HG02623 (cell line): ENCODE measurements around the gene BBOF1.
"Not testable (repeated sequence)": the region's sequence is repeated elsewhere in the genome, so short reads cannot be mapped to it uniquely, and the experiment has no call there.

Experiments
- ATAC-seq: cut with Tn5 transposase; IDR thresholded peaks from one replicate; pipeline ENCODE4 v1.9.1; 2021; ENCODE audit warnings: moderate library complexity; ENCODE audit not compliant: unreplicated experiment

BBOF1 gene, protein sequence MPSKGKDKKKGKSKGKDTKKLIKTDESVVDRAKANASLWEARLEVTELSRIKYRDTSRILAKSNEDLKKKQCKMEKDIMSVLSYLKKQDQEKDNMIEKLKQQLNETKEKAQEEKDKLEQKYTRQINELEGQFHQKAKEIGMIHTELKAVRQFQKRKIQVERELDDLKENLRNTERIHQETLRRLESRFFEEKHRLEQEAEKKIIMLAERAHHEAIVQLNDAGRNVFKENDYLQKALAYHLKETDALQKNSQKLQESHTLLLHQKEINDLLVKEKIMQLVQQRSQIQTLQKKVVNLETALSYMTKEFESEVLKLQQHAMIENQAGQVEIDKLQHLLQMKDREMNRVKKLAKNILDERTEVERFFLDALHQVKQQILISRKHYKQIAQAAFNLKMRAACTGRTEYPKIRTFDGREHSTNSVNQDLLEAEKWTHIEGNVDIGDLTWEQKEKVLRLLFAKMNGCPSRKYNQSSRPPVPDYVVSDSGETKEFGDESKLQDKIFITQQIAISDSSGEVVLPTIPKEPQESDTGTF

GRCh38 chr14:74018586-74019407 is at the start of gene BBOF1, which contains the start of gene ENTPD5:
BBOF1 (plus strand) TSS chr14:74019349; CDS start chr14:74019479, 130 bp downstream.
ENTPD5 (minus strand) TSS chr14:74019288; CDS start chr14:73988102, 31,186 bp downstream.
- ATAC-seq, result peak; percentile 88

DNA sequence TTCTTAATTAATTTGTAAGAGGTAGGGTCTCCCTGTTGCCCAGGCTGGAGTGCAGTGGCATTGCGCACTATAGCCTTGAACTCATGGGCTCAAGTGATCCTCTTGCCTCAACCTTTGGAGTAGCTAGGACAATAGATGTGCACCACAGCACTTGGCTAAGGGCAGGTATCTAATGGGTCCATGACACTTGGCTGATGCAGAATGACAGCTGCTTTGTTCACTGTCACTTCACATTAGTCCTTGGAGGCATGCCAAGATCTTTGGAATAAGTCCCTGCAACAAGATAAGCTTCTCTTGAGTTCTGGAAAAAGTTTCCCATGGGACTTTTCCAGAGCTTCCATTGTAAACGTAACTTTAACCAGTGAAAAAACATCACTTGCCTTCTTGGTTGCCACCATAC is 45.7 kb upstream of the BBOF1 start:
- no peak for ATAC-seq

- no peak for ATAC-seq
These were observed 43.0 kb upstream of the BBOF1 start for GRCh38 chr14:73976125-73976524.

- no peak for ATAC-seq
These were observed 41.3 kb upstream of the BBOF1 start for GRCh38 chr14:73977896-73978295.

- no peak for ATAC-seq
These were observed 31.1 kb upstream of the BBOF1 start for GRCh38 chr14:73988065-73988464.

DNA sequence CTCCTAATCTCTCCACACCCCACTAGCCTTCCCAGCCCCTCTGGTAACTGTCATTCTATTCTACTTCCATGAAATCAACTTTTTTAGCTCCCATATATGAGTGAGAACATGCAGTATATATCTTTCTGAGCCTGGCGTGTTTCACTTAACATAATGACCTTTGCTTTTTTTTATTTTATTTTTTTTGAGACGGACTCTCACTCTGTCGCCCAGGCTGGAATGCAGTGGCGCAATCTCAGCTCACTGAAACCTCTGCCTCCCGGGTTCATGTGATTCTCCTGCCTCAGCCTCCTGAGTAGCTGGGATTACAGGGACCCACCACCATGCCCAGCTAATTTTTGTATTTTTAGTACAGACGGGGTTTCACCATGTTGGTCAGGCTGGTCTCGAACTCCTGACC is 30.5 kb upstream of the BBOF1 start:
- ATAC-seq, result not testable (repeated sequence)

- no peak for ATAC-seq
These were observed 28.1 kb upstream of the BBOF1 start for GRCh38 chr14:73991092-73991491.

DNA sequence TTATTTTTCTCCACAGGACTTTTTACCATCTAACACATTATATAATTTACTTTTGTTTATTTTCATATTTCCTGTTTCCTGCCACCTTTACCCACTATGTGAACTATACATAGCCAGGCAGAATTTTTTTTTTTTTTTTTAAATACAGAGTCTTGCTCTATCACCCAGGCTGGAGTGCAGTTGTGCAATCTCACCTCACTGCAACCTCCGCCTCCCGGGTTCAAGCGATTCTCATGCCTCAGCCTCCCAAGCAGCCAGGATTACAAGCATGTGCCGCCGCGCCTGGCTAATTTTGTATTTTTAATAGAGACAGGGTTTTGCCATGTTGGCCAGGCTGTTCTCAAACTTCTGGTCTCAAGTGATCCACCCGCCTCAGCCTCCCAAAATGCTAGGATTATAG is 24.2 kb upstream of the BBOF1 start:
- not testable (repeated sequence) for ATAC-seq

DNA sequence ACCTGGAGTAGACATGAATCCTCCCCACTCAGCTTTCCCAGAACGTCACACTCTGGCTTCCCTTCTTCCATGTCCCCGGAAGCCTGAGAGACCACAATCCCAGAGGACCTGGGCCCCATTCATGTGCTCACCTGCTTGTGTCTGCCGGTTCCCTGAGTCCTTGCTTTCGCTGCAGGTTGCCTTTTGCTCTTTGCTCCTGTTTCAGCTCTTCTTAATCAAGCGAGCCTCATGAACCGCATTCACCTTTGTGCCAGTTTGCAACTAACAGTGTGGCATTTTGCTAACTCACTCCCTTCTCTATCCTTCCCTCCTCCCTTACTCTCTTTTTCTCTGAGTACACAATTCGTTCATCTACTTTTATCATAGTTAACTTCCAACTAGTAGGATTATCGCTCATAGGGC is 23.2 kb upstream of the BBOF1 start:
- no peak for ATAC-seq

DNA sequence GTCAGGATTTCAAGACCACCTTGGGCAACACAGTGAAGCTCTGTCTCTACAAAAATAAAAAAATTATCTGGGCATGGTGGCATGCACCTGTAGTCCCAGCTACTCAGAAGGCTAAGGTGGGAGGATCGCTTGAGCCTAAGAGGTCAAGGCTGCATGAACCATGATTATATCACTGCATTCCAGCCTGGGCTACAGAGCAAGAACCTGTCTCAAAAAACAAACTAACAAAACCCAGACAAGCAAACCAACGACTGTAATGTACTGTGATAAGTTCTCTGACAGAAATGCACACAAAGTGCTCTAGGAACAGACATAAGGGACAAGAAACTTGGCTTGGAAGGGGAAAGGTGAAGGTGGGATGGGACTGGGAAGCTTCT is 22.4 kb upstream of the BBOF1 start:
- no peak for ATAC-seq

DNA sequence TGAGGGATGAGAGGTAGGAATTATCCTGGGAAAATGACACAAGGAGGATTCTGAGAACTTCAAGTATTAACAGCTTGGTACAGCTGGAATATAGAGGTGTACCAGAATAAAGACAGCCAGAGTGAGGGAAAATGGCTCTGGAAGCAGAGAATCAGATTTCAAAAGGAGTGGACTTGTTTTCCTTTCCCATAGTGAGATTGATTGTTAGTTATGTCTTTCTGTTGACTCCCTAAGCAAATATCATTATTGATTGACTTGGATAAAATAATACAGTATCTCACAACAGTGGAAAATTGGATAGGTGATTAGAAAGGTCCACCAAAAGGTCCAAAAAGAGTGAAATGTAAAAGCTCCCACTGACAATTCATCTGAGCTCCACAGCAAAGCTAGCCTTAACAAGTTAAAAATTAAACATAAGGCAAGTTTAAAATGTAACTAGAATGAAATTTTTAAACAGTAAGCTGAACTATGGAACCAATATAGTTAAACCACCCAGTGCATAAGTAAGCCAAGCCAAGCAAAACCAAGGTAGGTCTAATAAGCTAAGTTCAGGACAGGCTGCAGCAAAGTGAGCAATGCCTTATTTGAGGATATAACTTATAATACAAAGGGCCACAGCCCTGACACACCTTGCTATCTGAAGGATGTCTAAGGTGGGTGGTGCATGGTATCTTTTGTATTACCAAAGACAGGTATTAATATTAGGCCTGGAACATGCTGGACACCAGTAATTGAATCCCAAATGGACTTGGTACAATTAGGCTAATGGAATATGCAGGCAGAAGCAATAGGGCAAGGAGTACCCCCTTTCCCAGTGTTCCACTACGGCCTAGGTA is 21.8 kb upstream of the BBOF1 start:
- no peak for ATAC-seq

GRCh38 chr14:73997944-73998447 is 21.2 kb upstream of the BBOF1 start:
- no peak for ATAC-seq

GRCh38 chr14:73998726-73999125 is 20.4 kb upstream of the BBOF1 start:
- no peak for ATAC-seq

- not testable (repeated sequence) for ATAC-seq
These were observed 13.5 kb upstream of the BBOF1 start for GRCh38 chr14:74005664-74006063.

GRCh38 chr14:74008843-74009499 is 10.2 kb upstream of the BBOF1 start:
- no peak for ATAC-seq

DNA sequence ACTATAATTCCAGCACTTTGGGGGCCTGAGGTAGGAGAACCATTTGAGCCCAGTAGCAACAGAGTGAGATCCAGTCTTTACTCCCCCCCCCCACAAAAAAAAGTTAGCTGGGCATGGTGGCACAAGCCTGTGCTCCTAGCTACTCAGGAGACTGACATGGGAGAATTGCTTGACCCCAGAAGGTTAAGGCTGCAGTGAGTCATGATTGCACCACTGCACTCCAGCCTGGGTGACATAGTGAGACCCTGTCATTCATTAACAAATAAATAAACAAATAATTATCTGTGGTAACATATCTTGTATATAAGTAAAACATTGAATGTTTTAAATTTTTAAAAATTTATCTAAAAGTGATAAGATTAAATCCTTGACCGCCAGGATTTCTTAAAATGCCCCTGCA is 4.8 kb upstream of the BBOF1 start:
- no peak for ATAC-seq

- no peak for ATAC-seq
These were observed 4.0 kb upstream of the BBOF1 start for GRCh38 chr14:74015176-74015575.

GRCh38 chr14:74015963-74016362 is 3.2 kb upstream of the BBOF1 start:
- ATAC-seq, result no peak

- ATAC-seq, result no peak
These were observed 969 bp upstream of the BBOF1 start for GRCh38 chr14:74018174-74018585.
